ENCODE measurements around the gene HSPG2. TPM values are rescaled to one million over a fixed set of nuclear protein-coding genes. Genes with fewer than 3 reads are reported as not detected.

HSPG2 gene
- total and polyA plus RNA-seq, 2 experiments from 2014 or later, result 62.3 to 193 TPM

DNA sequence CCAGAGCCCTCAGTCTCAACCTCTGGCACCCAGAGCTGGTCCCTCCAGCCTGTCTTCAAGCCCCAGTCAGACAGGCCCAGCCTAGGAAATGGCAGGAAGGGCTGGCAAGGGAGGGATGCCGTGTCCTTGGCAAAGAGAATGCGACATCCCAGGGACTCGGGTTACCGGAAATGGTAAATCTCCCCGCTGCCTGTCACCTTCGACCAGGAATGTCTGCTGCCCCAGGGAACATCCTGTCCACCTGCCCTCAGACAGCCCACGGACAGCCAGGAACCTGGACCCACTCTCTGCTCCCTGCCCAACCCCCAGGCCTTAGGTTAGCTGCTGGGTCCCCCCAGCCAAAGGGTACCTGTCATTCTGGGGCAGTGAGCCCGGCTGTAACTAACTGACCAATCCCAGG is 23.9 kb downstream of the HSPG2 start:
- H3K27me3 ChIP-seq, result no peaks in the 10 kb centered on the region
- H3K9me3 ChIP-seq (ENCODE audit: low read depth), result no peaks in the 10 kb centered on the region
- H3K4me3 ChIP-seq, result no peak overlapping the region
- DNase-seq (ENCODE audit: low read depth in 1 of 2, low spot score in 1 of 2), result no peak
- peak overlapping the region; percentile 99 for H3K27ac ChIP-seq
- TF ChIP-seq, protein P1, sequence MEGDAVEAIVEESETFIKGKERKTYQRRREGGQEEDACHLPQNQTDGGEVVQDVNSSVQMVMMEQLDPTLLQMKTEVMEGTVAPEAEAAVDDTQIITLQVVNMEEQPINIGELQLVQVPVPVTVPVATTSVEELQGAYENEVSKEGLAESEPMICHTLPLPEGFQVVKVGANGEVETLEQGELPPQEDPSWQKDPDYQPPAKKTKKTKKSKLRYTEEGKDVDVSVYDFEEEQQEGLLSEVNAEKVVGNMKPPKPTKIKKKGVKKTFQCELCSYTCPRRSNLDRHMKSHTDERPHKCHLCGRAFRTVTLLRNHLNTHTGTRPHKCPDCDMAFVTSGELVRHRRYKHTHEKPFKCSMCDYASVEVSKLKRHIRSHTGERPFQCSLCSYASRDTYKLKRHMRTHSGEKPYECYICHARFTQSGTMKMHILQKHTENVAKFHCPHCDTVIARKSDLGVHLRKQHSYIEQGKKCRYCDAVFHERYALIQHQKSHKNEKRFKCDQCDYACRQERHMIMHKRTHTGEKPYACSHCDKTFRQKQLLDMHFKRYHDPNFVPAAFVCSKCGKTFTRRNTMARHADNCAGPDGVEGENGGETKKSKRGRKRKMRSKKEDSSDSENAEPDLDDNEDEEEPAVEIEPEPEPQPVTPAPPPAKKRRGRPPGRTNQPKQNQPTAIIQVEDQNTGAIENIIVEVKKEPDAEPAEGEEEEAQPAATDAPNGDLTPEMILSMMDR (IDR thresholded peaks at IDR 0.05; ENCODE audit: low read depth, low read length), result no peak
- peaks cover 65% of the 10 kb centered on the region for H3K4me1 ChIP-seq (ENCODE audit: low read depth)
- H3K36me3 ChIP-seq, result no peaks in the 10 kb centered on the region

GRCh38 chr1:21912038-21912758 is 24.9 kb downstream of the HSPG2 start:
- no peak for DNase-seq (ENCODE audit: low read depth in 1 of 2, low spot score in 1 of 2)
- Histone ChIP-seq H3K27ac (peak overlapping the region; percentile 99), H3K4me3 (no peak overlapping the region), H3K36me3 (no peaks in the 10 kb centered on the region), H3K4me1 (ENCODE audit: low read depth) (peaks cover 68% of the 10 kb centered on the region), H3K27me3 (no peaks in the 10 kb centered on the region), H3K9me3 (ENCODE audit: low read depth) (no peaks in the 10 kb centered on the region)
- TF ChIP-seq, protein P1 (IDR thresholded peaks at IDR 0.05; ENCODE audit: low read depth, low read length), result no peak

GRCh38 chr1:21911205-21912001 is 25.7 kb downstream of the HSPG2 start:
- DNase-seq (ENCODE audit: low read depth in 1 of 2, low spot score in 1 of 2), result peak; percentile 78 to 88

GRCh38 chr1:21910558-21911204 is 26.4 kb downstream of the HSPG2 start:
- DNase-seq (ENCODE audit: low read depth in 1 of 2, low spot score in 1 of 2), result no peak
- Histone ChIP-seq H3K4me1 (ENCODE audit: low read depth) (peaks cover 77% of the 10 kb centered on the region), H3K36me3 (no peaks in the 10 kb centered on the region), H3K27ac (peak overlapping the region; percentile 99), H3K27me3 (no peaks in the 10 kb centered on the region), H3K4me3 (no peak overlapping the region), H3K9me3 (ENCODE audit: low read depth) (no peaks in the 10 kb centered on the region)
- TF ChIP-seq, protein P1 (IDR thresholded peaks at IDR 0.05; ENCODE audit: low read depth, low read length), result no peak

More at GRCh38 chr1:21911205-21912001, 25.7 kb downstream of the HSPG2 start:
- Histone ChIP-seq H3K9me3 (ENCODE audit: low read depth) (no peaks in the 10 kb centered on the region), H3K27ac (peak overlapping the region; percentile 99), H3K36me3 (no peaks in the 10 kb centered on the region), H3K4me1 (ENCODE audit: low read depth) (peaks cover 73% of the 10 kb centered on the region), H3K4me3 (no peak overlapping the region), H3K27me3 (no peaks in the 10 kb centered on the region)
- TF ChIP-seq, protein P1 (IDR thresholded peaks at IDR 0.05; ENCODE audit: low read depth, low read length), result no peak

- DNase-seq (ENCODE audit: low read depth in 1 of 2, low spot score in 1 of 2), result peak; percentile 72
- H3K4me1 ChIP-seq (ENCODE audit: low read depth), result peaks cover 76% of the 10 kb centered on the region
These were observed 27.2 kb downstream of the HSPG2 start for GRCh38 chr1:21909787-21910503.

More at GRCh38 chr1:21909787-21910503, 27.2 kb downstream of the HSPG2 start:
- Histone ChIP-seq H3K4me3 (no peak overlapping the region), H3K36me3 (no peaks in the 10 kb centered on the region), H3K9me3 (ENCODE audit: low read depth) (no peaks in the 10 kb centered on the region), H3K27ac (peak overlapping the region; percentile 99), H3K27me3 (no peaks in the 10 kb centered on the region)
- TF ChIP-seq, protein P1 (IDR thresholded peaks at IDR 0.05; ENCODE audit: low read depth, low read length), result no peak

All from cardiac muscle cell (in vitro differentiated cells and primary cell).